IPS-11a (cell line): Measurements from ENCODE around the gene NCAPD3.
A peak's percentile ranks its signal among the peaks of the same experiment; 100 is the strongest.
"Not testable (repeated sequence)": the region's sequence is repeated elsewhere in the genome, so short reads cannot be mapped to it uniquely, and the experiment has no call there.

Experiments
- H3K4me3 ChIP-seq: one replicate; pipeline ENCODE4 v1.5.1; 2013; ENCODE audit warnings: low read depth, low read length, control low read depth

NCAPD3 gene

DNA sequence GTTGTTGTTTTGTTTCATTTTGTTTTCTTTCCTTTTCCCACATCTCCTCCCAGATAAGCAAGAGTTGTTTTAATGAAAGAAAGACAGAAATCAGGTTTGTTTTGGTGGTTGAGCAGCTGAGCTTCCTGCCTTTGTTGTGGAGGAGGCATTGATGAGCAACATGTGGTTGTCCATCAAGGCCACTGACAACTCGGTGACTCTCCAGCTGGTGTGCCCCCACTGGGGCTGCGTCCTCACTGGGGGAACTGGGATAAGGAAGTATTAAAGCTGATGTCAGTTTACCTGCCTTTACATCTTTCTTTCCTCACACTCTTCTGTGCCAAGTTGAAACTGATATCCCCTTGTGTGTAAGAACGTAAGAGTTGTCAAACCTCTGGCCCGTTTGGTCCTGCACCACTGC is 6.6 kb upstream of the NCAPD3 start:
- no peak overlapping the region for H3K4me3 ChIP-seq

DNA sequence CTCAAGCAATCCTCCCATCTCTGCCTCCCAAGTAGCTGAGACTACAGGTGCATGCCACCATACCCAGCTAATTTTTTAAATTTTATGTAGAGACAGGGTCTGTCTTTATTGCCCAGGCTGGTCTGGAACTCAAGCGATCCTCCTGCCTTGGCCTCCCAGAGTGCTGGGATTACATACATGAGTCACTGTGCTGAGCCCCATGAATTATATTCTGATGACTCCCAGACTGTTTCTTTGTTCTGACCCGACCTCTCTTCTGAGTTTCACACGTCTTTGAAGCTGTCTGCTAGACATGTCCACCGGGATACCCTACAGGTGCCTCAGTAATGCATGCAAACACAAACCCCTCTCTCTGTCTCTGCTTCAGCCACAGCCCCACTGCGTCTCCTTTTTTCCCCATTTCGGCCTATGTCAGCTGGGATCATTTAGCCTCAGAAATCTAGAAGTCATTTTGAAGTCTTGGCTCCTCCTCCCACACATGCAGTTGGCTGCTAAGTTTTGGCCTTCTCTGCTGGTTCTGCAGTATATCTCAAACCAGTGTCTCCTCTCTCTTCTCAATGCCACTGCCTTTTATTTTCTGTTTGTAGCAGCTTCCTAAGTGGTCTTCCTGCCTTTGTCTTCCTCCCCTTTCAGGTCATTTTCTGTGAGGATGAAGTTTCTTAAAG is 5.5 kb upstream of the NCAPD3 start:
- no peak overlapping the region for H3K4me3 ChIP-seq

DNA sequence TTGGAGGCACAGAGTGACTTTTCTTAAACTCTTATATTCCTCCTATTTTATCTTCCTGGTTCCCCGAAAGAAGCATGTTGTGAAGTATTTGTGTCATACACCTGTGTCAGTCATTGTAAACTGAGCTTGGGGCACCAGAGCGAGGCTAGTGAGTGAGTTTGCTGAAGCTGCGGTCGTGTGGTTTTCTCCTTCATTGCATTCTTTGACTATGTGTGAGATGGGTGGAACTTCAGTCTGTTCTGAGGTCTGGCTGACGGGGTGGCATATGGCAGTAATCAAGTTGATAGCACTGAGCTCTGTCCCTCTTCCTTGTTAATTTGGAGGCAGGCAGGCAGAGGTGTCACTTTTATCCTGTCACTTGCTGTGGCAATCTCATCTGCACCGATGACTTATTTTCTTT is 4.9 kb upstream of the NCAPD3 start:
- no peak overlapping the region for H3K4me3 ChIP-seq

DNA sequence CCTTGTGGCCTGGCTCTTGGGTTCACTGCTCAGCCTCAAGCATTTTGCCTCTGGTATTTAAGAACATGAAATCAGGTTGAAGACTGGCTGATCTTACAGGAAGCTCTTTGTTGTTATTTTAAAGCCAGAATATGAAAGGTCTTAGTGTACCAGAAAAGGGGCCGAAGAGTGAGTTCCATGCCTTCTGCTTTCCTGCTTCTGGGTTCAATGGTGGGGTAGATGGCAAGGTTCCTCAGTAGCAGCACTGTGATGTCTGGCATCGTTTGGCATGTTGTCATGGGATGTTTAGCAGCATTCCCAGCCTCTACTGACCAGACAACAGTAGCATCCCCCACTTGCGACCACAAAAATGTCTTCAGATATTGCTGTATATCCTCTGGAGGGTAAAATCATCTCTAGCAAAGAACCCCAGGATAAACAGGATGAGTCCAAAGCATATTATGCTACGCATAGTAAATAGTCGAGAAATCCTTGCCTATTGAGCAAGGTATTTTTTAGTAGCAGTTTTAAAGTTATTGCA is 3.1 kb upstream of the NCAPD3 start:
- no peak overlapping the region for H3K4me3 ChIP-seq

DNA sequence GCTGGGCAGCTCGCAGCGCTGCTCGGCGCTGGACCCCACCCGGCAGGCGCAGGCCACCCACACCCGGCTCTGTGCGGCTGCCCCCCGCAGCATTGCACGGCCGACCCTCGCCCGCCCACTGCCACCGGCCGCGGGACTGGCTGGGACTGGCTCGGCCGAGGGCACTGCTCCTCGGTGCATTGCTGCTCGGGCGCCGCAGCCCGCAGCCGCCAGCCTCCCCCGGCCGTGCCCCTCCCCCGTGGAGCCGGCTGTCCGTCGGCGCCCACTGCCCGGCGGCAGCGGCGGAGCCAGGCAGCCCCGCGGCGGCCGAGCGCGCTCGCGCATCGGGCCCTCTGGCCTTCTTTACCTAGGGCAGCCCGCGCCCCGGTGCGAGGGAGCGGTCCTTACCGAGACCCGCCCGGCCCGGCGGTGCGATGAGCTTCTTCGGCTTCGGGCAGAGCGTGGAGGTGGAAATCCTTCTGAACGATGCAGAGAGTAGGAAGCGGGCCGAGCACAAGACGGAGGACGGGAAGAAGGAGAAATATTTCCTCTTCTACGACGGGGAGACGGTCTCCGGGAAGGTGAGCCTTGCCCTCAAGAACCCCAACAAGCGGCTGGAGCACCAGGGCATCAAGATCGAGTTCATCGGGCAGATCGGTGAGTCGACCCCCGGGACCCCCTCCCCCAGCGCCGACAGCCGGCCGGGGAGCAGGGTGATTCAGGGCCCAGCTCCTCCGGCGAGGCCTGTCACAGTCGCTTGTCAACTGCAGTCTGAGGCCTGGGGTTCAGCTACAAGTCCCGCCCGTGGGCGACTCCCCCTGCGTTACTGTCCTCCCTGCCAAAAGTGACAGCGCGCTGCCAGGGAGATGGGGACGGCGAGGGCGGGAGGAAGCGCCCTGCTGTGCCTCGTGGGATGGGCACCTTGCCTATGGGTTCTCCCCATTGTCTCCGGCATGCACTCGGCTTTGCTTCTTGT is 1.2 kb upstream of the NCAPD3 start:
- H3K4me3 ChIP-seq: peak overlapping the region; percentile 99

DNA sequence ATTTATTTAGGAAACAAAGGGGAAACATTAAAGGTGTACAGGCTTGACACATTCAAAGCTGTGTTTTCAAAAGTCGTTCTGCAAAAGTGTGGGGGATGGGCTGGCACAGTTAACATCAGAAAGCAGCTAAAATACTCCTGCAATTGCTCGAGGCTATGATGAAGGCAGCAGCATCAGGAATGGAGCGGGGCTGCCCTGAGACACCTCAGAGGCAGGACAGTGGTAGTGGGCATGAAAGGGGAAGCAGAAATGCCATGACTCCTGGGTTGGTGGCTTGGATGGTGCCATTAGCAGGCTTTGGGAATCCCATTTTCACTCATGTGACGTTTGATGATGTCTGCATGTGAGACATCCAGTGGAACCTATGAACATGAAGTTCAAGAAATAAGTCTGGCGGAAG is 646 bp downstream of the NCAPD3 start:
- H3K4me3 ChIP-seq: peak overlapping the region; percentile 99

DNA sequence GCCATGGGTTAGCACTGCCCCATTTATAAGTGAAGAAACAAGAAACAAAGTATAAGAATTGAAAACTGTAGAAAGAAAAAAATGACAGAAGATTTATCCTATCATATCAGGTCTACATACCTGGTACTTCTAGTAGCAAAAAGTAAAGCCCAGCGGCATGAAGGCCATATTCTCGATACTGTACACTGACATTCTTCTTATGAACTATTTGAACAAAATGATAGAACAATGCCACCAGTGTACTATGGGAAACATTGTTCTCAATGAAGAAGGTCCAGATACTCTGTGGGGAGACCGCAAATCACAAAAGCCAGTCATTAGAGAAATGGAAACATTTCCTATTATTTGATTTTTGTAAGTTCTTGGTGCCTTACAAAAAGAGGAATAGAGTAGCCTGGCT is 7.0 kb downstream of the NCAPD3 start:
- no peak overlapping the region for H3K4me3 ChIP-seq

DNA sequence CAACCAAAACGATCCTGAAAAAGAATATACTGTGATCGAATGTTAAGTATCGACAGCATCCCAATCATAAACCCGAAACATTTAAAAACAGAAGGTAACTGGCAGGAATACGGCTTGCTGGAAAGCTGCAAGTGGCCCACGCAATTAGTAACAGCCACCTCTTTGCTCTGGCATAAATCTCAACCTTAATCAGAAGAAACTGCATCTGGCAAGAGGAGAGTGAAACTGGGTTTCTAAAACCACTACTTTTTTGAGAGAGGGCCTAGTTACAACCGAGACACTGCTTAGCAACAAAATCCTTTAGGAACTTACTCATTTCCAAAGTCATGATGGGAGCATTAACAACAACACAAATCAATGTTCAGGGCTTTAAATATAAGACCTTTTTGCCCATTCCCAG is 7.9 kb downstream of the NCAPD3 start:
- H3K4me3 ChIP-seq: no peak overlapping the region

DNA sequence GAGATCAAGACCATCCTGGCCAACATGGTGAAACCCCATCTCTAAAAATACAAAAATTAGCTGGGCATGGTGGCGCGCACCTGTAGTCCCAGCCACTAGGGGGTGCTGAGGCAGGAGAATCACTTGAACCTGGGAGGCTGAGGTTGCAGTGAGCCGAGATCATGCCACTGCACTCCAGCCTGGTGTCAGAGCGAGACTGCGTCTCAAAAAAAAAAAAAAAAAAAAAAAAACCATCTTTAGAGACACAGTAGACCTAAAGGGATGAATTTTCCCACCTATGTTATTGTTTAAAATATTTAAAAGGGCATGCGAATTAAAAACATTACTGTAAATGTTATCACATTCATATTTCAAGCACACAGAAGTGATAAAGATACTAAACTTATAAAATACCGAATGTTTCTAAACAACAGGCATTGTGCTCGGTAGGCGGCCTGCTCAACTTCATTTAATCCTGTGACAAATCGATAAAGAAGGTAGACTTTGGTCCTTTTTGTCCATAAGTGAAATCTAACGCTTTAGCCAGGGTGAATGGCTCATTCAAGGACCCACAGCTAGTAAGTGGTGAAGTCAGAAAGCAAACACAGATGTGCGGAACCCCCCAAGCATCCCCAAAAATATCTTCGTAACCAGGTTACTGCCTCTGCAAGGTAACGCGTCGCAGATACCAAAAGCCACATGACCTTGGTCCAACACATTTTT is 16.1 kb downstream of the NCAPD3 start:
- no peak overlapping the region for H3K4me3 ChIP-seq

DNA sequence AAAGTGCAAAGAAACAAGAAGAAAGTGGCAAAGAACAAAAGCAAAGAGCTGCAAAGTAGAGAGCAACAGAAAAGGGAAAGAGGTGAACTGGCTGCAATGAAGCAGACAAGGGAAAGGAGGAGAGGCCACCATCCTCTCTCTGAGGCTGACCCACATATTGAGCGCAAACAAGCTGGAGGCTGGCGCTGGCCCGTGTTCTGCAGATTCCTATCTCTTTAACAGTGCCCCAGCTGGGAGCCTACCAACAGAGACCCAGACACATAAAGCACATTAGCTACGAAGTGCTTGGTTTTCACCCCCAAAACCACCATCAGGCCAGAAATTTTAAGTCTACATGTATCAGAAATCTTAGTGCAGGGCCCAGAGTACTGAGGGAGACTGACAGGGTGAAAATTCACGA is 17.6 kb downstream of the NCAPD3 start:
- H3K4me3 ChIP-seq: no peak overlapping the region

DNA sequence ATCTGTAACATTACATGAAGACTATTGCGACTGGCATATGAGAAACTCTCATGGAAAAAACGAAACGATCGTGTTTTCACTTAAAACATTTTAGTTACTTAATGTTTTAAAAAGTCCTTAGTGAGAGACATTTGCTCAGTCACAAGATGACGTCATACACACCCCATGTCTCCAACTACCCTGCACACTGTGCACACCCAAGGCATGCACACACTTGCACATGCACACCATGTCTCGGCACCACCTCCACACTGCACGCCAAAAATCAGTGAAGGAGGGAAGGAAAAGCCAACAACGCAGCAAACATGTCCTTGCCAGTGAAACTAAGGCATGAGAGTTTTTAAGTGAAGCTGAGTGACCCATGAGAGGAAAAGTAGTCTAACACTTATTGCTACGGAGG is 18.0 kb downstream of the NCAPD3 start:
- no peak overlapping the region for H3K4me3 ChIP-seq

DNA sequence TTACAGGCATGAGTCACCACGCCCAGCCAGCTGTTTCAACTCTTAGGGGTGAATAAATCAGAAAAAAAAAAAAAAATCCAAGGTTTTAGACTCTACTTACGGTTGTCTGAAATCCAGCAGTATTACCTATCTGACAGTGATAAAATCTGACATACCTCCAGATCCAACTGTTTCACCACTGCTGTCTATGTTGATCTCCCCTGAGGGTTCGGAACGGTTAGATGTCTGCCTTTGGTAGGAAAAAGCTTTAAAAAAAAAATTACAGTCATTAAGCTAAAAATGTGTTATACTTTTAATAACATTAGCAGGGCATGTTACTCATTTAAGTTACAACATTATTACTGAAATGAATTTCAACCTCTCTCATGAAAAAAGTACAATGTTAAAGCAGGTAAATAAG is 21.1 kb downstream of the NCAPD3 start:
- H3K4me3 ChIP-seq: no peak overlapping the region

DNA sequence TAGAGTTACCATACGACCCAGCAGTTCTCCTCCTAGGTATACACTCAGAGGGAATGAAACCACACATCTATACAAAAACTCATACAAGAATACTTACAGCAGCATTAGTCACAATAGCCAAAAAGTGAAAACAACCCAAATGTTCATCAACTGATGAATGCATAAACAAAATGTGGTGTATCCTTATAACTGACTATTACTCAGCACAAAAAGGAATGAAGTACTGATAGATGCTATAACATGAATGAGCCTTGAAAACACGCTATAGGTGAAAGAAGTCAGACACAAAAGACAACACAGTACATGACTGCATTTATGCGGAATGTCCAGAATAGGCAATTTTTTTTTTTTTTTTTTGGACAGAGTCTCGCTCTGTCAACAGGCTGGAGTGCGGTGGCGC is 23.1 kb downstream of the NCAPD3 start:
- no peak overlapping the region for H3K4me3 ChIP-seq

DNA sequence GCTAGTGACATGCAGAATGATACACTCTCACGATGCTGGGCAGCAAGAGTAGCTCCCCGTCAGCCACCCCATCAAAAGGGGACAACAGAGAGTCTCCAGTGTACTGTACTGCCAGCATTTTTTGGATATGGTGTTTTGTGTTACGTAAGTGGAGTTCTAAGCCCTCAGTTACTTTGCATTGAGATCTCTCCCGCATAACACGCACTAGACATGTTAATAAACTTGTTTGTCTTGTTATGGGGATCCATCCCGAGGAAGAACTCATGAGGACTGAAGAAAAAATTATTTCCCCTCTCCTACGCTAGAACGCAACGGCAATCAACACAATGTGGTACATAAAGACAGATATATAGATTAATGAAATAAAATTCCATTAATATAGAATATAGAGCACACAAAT is 24.2 kb downstream of the NCAPD3 start:
- H3K4me3 ChIP-seq: no peak overlapping the region

DNA sequence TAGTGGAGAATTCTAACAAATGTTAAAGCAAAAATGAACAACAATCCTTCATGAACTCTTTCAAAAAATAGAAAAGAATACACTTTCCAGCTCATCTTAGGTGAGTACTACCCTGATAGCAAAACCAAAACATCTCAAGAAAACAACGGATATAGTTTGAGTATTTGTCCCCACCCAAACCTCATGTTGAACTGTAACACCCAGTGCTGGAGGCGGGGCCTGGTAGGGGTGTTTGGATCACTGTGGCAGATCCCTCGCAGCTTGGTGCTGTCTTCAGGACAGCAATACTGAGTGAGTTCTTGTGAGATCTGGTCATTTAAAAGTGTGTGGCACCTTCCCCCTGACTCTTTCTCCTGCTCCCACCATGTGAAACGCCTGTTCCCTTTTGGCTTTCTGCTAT is 27.0 kb downstream of the NCAPD3 start:
- no peak overlapping the region for H3K4me3 ChIP-seq

DNA sequence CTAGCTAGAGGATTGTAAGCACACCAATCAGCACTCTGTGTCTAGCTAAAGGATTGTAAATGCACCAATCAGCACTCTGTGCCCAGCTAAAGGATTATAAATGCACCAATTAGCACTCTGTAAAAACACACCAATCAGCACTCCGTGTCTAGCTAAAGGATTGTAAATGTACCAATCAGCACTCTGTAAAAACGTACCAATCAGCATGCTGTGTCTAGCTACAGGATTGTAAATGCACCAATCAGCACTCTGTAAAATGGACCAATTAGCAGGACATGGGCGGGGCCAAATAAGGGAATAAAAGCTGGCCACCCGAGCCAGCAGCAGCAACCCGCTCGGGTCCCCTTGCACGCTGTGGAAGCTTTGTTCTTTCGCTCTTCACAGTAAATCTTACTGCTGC is 35.7 kb downstream of the NCAPD3 start:
- not testable (repeated sequence) for H3K4me3 ChIP-seq

DNA sequence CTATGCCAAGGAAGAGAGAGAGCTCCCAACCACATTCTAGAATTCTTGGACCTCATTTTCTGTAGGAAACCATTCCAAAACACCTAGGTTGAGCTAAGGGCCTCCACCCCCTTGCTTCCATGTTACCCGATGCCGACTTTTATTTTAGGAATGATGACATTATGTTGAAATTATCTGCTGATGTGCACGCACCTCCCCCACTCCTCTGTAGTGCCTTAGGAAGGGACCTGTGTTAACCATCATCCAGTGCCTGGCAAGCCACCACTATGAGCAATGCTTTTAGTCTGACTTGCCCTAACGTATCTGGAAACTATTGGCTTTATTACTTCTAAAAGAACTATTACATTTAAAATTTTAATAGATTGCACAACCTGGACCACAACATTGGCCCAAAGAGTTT is 42.1 kb downstream of the NCAPD3 start:
- no peak overlapping the region for H3K4me3 ChIP-seq

DNA sequence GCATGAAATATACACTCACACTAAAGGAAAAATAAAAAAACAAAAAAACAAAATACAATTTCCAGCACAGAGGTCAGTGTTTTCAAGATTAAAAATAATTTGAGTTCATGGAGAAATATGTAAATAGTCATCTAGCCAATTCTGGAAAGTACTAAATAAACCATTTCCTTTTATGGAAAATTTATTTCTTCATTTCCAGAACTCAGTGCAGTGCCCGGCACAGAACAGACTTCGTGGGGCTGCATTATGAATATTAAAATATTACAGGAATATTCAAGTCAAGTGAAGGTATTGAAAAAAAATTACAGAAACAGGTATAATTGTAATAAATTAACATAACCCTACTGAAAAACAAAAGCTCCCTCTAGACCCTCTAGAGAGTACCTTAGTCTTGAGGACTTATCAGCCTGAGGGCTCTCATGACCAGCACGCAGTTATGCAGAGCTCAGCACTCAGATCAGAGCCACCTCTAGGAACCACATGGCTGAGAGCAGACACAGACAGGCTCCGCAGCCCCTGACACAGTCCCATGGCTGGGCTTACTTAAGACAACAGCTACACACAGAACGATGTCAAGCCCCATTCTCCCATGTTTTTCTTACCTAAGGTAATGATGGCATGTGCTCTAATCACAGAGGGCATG is 45.6 kb downstream of the NCAPD3 start:
- no peak overlapping the region for H3K4me3 ChIP-seq

DNA sequence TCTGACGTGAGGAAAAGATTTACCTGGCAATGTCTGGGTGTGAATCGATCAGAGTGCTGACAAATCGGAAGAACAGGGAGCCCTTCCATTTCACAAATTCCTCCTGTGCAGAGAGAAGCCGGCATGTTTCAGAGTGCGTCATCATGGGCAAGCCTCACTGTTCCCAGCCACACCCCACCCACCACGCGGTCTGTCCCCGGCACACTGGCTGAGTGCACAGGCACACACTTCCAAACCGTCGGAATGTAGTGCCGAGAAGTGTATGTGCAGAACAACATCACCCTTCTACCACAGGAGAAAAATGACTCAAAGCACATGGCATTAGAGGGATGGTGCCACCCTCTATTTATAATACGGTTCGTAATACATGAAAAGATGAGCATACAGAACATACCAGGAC is 47.5 kb downstream of the NCAPD3 start:
- H3K4me3 ChIP-seq: no peak overlapping the region

DNA sequence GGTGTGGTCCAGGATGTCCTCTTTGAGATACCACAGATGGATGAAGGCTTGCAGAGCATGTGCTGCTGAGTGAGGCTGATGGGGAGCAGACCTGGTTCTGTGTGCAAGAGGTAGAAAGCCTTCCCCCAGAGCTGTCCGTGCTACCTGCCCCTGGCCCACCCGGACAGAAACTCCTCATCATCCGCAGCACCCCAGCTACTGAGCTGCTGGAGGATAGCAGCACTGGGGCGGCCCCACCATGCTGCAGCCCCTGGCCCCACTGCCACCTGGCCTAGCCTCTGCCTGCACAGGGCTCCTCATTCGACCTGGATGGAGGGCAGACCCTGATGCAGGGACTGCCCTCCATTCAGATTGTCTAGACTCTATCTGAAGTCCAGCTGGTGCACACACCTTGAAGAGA is 50.5 kb downstream of the NCAPD3 start:
- no peak overlapping the region for H3K4me3 ChIP-seq

DNA sequence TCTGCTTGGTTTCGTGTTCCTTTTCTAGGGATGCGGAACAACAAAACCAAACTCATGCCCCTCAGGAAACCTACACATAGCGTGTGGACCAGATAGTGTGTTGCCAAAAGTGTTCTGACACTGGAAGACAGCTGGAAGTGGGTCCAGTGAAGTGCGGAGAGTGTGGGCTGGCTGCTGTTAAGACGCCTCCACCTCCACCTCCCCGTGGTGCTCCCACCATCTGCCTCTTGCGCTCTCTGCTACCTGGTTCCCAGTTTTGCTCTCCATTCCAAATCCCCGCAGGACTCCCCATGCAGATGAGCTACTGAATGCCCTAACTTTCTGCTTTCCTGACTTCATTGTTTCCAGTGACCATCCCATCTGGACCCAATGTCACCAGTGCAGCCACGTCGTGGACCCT is 51.8 kb downstream of the NCAPD3 start:
- H3K4me3 ChIP-seq: no peak overlapping the region
